AG10803 (cell line): ENCODE results near the gene ADRA2B.

ENCODE experiments used
- DNase-seq: peaks from one replicate; pipeline ENCODE4 v3.0.0; 2010; ENCODE audit warnings: low read depth
- H3K4me3 ChIP-seq: 2 replicates; pipeline ENCODE4 v1.5.1; 2011; ENCODE audit warnings: mild to moderate bottlenecking, low read length, control low read depth
- CTCF ChIP-seq: conservative IDR thresholded peaks from 2 replicates; pipeline ENCODE4 v1.5.1; 2011; ENCODE audit warnings: mild to moderate bottlenecking, low read length, control low read depth, inconsistent platforms

Gene ADRA2B

GRCh38 chr2:96093528-96093927 lies 22.8 kb downstream of the ADRA2B start:
- H3K4me3 ChIP-seq, result no peak overlapping the region
- DNase-seq, result no peak
- TF ChIP-seq CTCF, result no peak

- H3K4me3 ChIP-seq, result no peak overlapping the region
- no peak for TF ChIP-seq CTCF
- DNase-seq, result no peak
Measured at GRCh38 chr2:96092951-96093350, 23.4 kb downstream of the ADRA2B start.

GRCh38 chr2:96092573-96092877 lies 23.8 kb downstream of the ADRA2B start:
- DNase-seq, result no peak
- TF ChIP-seq CTCF, result no peak
- H3K4me3 ChIP-seq, result no peak overlapping the region

GRCh38 chr2:96091711-96092572 lies 24.4 kb downstream of the ADRA2B start:
- no peak for TF ChIP-seq CTCF
- DNase-seq, result no peak
- no peak overlapping the region for H3K4me3 ChIP-seq

- no peak for DNase-seq
- TF ChIP-seq CTCF, result no peak
- H3K4me3 ChIP-seq, result no peak overlapping the region
Measured at GRCh38 chr2:96091141-96091710, 25.1 kb downstream of the ADRA2B start.

GRCh38 chr2:96090196-96090926 lies 26.0 kb downstream of the ADRA2B start:
- no peak for DNase-seq

More at GRCh38 chr2:96090196-96090926, 26.0 kb downstream of the ADRA2B start:
- H3K4me3 ChIP-seq, result no peak overlapping the region
- TF ChIP-seq CTCF, result no peak
